SK-N-SH (cell line): ENCODE results near the gene HID1. TPM values are rescaled to one million over a fixed set of nuclear protein-coding genes. Genes with fewer than 3 reads are reported as not detected.

ENCODE experiments used
- CTCF ChIA-PET: fragments of 300-600, 350-600 bp; formaldehyde crosslinking; extraction: SDS; loops from one replicate; lab custom pipeline; 2021; lab: Yijun Ruan, JAX
- POLR2A ChIA-PET: fragments of 350-600 bp; sonication (Branson Sonifier 250); formaldehyde crosslinking; extraction: SDS; loops from one replicate; lab custom pipeline; 2020; ENCODE audit warnings: antibody characterized with exemption, inconsistent platforms; lab: Yijun Ruan, JAX
- DNase-seq: peaks from one replicate; pipeline ENCODE4 v3.0.0; 2012
- H2AFZ ChIP-seq: fragments of 200-600 bp; sonication (generic); 2 replicates; pipeline ENCODE4 v1.8.1; 2016; ENCODE audit warnings: antibody characterized with exemption, mild to moderate bottlenecking, low read depth
- H3F3A ChIP-seq: fragments of 200-600 bp; sonication (generic); replicated peaks from 2 replicates; pipeline ENCODE3; 2016; ENCODE audit warnings: antibody characterized with exemption, mild to moderate bottlenecking; ENCODE audit not compliant: insufficient read depth
- H3K27ac ChIP-seq, 2 experiments: fragments of 200-500 bp in 1 of 2; fragments of 200-600 bp in 1 of 2; sonication (Bioruptor generic) in 1 of 2; sonication (generic), shearing (Covaris generic) in 1 of 2; 2 replicates each; pipeline versions ENCODE4 v1.5.1 to v1.6.1; 2014 to 2016; ENCODE audit warnings: low read depth in 2 of 2, inconsistent platforms in 1 of 2, low read length in 1 of 2, mild to moderate bottlenecking in 1 of 2, mixed read lengths in 1 of 2
- H3K27me3 ChIP-seq: fragments of 200-600 bp; sonication (generic), shearing (Covaris generic); 2 replicates; pipeline ENCODE4 v1.6.1; 2016; ENCODE audit warnings: mixed run types; ENCODE audit not compliant: insufficient read depth
- H3K36me3 ChIP-seq, 2 experiments: fragments of 200-500 bp in 1 of 2; fragments of 200-600 bp in 1 of 2; sonication (Bioruptor generic) in 1 of 2; sonication (generic) in 1 of 2; replicated peaks in 1 of 2; 2 replicates each; pipeline versions ENCODE3 to v1.5.1; 2014 to 2016; ENCODE audit warnings: low read length in 1 of 2, mild to moderate bottlenecking in 1 of 2; ENCODE audit not compliant: insufficient read depth in 2 of 2, control insufficient read depth in 1 of 2
- H3K4me1 ChIP-seq, 2 experiments: fragments of 200-500 bp in 1 of 2; fragments of 200-600 bp in 1 of 2; sonication (Bioruptor generic) in 1 of 2; sonication (generic), shearing (Covaris generic) in 1 of 2; 2 replicates each; pipeline versions ENCODE4 v1.5.1 to v1.6.1; 2014 to 2016; ENCODE audit warnings: low read depth in 1 of 2, low read length in 1 of 2, mixed run types in 1 of 2; ENCODE audit not compliant: insufficient read depth in 2 of 2, control insufficient read depth in 1 of 2
- H3K4me2 ChIP-seq: fragments of 200-600 bp; sonication (generic), shearing (Covaris generic); 2 replicates; pipeline ENCODE4 v1.6.1; 2017; ENCODE audit warnings: mixed run types
- H3K4me3 ChIP-seq, 2 experiments: fragments of 200-500 bp in 1 of 2; fragments of 200-600 bp in 1 of 2; sonication (Bioruptor generic) in 1 of 2; sonication (generic), shearing (Covaris generic) in 1 of 2; 2 replicates each; pipeline versions ENCODE4 v1.5.1 to v1.8.1; 2014 to 2016; ENCODE audit warnings: low read depth in 2 of 2, inconsistent platforms in 1 of 2, low read length in 1 of 2, mild to moderate bottlenecking in 1 of 2, mixed read lengths in 1 of 2, moderate library complexity in 1 of 2
- H3K79me2 ChIP-seq: fragments of 200-600 bp; sonication (generic); 2 replicates; pipeline ENCODE4 v1.8.1; 2017; ENCODE audit warnings: mild to moderate bottlenecking; ENCODE audit not compliant: insufficient read depth
- H3K9ac ChIP-seq: fragments of 200-600 bp; sonication (generic); 2 replicates; pipeline ENCODE4 v1.6.1; 2017; ENCODE audit warnings: mixed run types
- H3K9me2 ChIP-seq: fragments of 200-600 bp; sonication (generic); 2 replicates; pipeline ENCODE4 v1.6.1; 2017; ENCODE audit warnings: mixed run types
- H3K9me3 ChIP-seq: fragments of 200-600 bp; sonication (generic); 2 replicates; pipeline ENCODE4 v1.6.1; 2017; ENCODE audit warnings: mixed run types, mild to moderate bottlenecking, moderate library complexity
- H4K20me1 ChIP-seq: fragments of 200-600 bp; sonication (generic); 2 replicates; pipeline ENCODE4 v1.6.1; 2017; ENCODE audit warnings: mild to moderate bottlenecking, mixed run types; ENCODE audit not compliant: insufficient read depth
- EP300 ChIP-seq, 2 experiments: IDR thresholded peaks; 2 replicates each; pipeline versions ENCODE4 v1.4.0 to v1.6.1; 2012; ENCODE audit warnings: borderline replicate concordance in 1 of 2, low read depth in 1 of 2, low read length in 1 of 2
- FOSL2 ChIP-seq: IDR thresholded peaks from 2 replicates; pipeline ENCODE4 v1.4.0; 2012; ENCODE audit warnings: low read depth, mild to moderate bottlenecking, moderate library complexity, borderline replicate concordance
- FOXJ3 ChIP-seq: sonication (generic); formaldehyde crosslinking; IDR thresholded peaks from 2 replicates; pipeline ENCODE4 v1.5.1; 2020; ENCODE audit warnings: mild to moderate bottlenecking, missing genetic modification reagents
- FOXM1 ChIP-seq: IDR thresholded peaks from 2 replicates; pipeline ENCODE4 v1.4.0; 2012; ENCODE audit warnings: low read depth, mild to moderate bottlenecking
- GABPA ChIP-seq: IDR thresholded peaks from 2 replicates; pipeline ENCODE4 v1.4.0; 2012; ENCODE audit warnings: low read depth, mild to moderate bottlenecking
- GATA2 ChIP-seq: sonication (generic); formaldehyde crosslinking; IDR thresholded peaks from 2 replicates; pipeline ENCODE4 v1.5.0; 2020; ENCODE audit warnings: mild to moderate bottlenecking, missing genetic modification reagents
- JUND ChIP-seq: IDR thresholded peaks from 2 replicates; pipeline ENCODE4 v1.4.0; 2012
- MEF2A ChIP-seq: IDR thresholded peaks from 2 replicates; pipeline ENCODE4 v1.4.0; 2012; ENCODE audit warnings: low read depth, borderline replicate concordance
- MXI1 ChIP-seq: IDR thresholded peaks from 2 replicates; pipeline ENCODE4 v1.6.1; 2012; ENCODE audit warnings: mild to moderate bottlenecking, low read depth, low read length, improper control_type of control experiment
- NFIC ChIP-seq: IDR thresholded peaks from 2 replicates; pipeline ENCODE4 v1.4.0; 2012; ENCODE audit warnings: borderline replicate concordance
- PBX3 ChIP-seq: IDR thresholded peaks from 2 replicates; pipeline ENCODE4; 2012
- POLR2AphosphoS5 ChIP-seq: IDR thresholded peaks from 2 replicates; pipeline ENCODE4 v1.6.1; 2012; ENCODE audit warnings: low read depth, low read length
- REST ChIP-seq: IDR thresholded peaks from 2 replicates; pipeline ENCODE4 v1.6.1; 2012; ENCODE audit warnings: mild to moderate bottlenecking, low read depth, low read length, moderate library complexity
- TAF1 ChIP-seq: IDR thresholded peaks from 2 replicates; pipeline ENCODE4 v1.6.1; 2012; ENCODE audit warnings: low read depth, mild to moderate bottlenecking, low read length, moderate library complexity, borderline replicate concordance
- USF1 ChIP-seq: IDR thresholded peaks from 2 replicates; pipeline ENCODE4 v1.4.0; 2012; ENCODE audit warnings: low read depth, borderline replicate concordance
- ZBTB33 ChIP-seq: IDR thresholded peaks from 2 replicates; pipeline ENCODE4 v1.4.0; 2012; ENCODE audit warnings: low read depth, borderline replicate concordance
- WGBS: methylation state at CpG from one replicate; pipeline ENCODE4 v1.1.6; 2017; ENCODE audit warnings: low lambda C conversion rate; 5-methylcytosine and 5-hydroxymethylcytosine counted together
- polyA plus RNA-seq, 3 experiments: library from polyadenylated mRNA; depleted of rRNA; stranded (reverse); fragments of >200 nt; gene quantifications; 2 replicates each; pipeline ENCODE4 v1.2.3, GENCODE V29; 2012
- TF ChIP-seq, protein P1 (sequence below): IDR thresholded peaks from 2 replicates; pipeline ENCODE4 v1.4.0; 2012; ENCODE audit warnings: low read depth
- TF ChIP-seq, protein P2 (sequence below): fragments of 200-600 bp; sonication (generic); IDR thresholded peaks from 2 replicates; pipeline ENCODE4 v1.6.1; 2017; ENCODE audit warnings: antibody characterized with exemption, mild to moderate bottlenecking, moderate library complexity
- TF ChIP-seq, protein P3 (sequence below): fragments of 150-350 bp; IDR thresholded peaks from 2 replicates; pipeline ENCODE4 v1.6.1; 2017; ENCODE audit warnings: antibody characterized with exemption, low read length, low read depth, borderline replicate concordance

Gene HID1
- polyA plus RNA-seq, 1 of the 3 experiments (the other 2 are of a cell fraction) = 2.5 TPM

GRCh38 chr17:75020331-75021110, 48.0 kb upstream of the HID1 start:
- H3K4me2 ChIP-seq = no peak overlapping the region
- TF ChIP-seq PBX3 (no peak), FOSL2 (no peak), USF1 (no peak), GATA2 (CRISPR knock-in tag) (no peak), MXI1 (no peak), REST (no peak), GABPA (no peak), NFIC (no peak), JUND (no peak), POLR2AphosphoS5 (no peak), ZBTB33 (no peak), FOXM1 (no peak), FOXJ3 (CRISPR knock-in tag) (no peak), MEF2A (no peak), EP300 (IDR thresholded peaks at IDR 0.05; ENCODE audit: borderline replicate concordance in 1 of 2, low read depth in 1 of 2, low read length in 1 of 2) (no peak), TAF1 (no peak)
- TF ChIP-seq, protein P1, sequence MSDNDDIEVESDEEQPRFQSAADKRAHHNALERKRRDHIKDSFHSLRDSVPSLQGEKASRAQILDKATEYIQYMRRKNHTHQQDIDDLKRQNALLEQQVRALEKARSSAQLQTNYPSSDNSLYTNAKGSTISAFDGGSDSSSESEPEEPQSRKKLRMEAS = no peak
- TF ChIP-seq, protein P2, sequence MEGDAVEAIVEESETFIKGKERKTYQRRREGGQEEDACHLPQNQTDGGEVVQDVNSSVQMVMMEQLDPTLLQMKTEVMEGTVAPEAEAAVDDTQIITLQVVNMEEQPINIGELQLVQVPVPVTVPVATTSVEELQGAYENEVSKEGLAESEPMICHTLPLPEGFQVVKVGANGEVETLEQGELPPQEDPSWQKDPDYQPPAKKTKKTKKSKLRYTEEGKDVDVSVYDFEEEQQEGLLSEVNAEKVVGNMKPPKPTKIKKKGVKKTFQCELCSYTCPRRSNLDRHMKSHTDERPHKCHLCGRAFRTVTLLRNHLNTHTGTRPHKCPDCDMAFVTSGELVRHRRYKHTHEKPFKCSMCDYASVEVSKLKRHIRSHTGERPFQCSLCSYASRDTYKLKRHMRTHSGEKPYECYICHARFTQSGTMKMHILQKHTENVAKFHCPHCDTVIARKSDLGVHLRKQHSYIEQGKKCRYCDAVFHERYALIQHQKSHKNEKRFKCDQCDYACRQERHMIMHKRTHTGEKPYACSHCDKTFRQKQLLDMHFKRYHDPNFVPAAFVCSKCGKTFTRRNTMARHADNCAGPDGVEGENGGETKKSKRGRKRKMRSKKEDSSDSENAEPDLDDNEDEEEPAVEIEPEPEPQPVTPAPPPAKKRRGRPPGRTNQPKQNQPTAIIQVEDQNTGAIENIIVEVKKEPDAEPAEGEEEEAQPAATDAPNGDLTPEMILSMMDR = no peak
- TF ChIP-seq, protein P3, sequence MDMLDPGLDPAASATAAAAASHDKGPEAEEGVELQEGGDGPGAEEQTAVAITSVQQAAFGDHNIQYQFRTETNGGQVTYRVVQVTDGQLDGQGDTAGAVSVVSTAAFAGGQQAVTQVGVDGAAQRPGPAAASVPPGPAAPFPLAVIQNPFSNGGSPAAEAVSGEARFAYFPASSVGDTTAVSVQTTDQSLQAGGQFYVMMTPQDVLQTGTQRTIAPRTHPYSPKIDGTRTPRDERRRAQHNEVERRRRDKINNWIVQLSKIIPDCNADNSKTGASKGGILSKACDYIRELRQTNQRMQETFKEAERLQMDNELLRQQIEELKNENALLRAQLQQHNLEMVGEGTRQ = no peak
- TF ChIP-seq, all 33 proteins: peak for 0
- 89% methylated on average over 19 of the region's 19 CpGs for WGBS
- no peak for DNase-seq
- Histone ChIP-seq H3K4me1 (no peaks in the 10 kb centered on the region), H3K9me3 (no peaks in the 10 kb centered on the region), H3K4me3 (no peak overlapping the region), H3K27ac (no peak overlapping the region), H2AFZ (no peak overlapping the region), H3K36me3 (peaks cover 17 to 40% of the 10 kb centered on the region in 2 experiments), H3K9me2 (no peaks in the 10 kb centered on the region), H4K20me1 (no peaks in the 10 kb centered on the region), H3F3A (no peaks in the 10 kb centered on the region), H3K27me3 (no peaks in the 10 kb centered on the region), H3K9ac (no peak overlapping the region), H3K79me2 (peaks cover 20% of the 10 kb centered on the region; the same call in 1 of the 2 replicates)
- ChIA-PET POLR2A (interaction anchor here (1.0 kb wide), 1 partner anchor 8 kb away, joined by 4 read pairs; the partner anchor contains the start of gene MRPL58), CTCF (interaction anchor here (1.2 to 2.9 kb wide), 3 partner anchors 8 to 63 kb away, joined by 3 to 18 read pairs (median 3); partner anchors contain the start of gene MRPL58)
